Sigmoid colon (tissue), 7 donors: ENCODE results near the gene VDR. TPM values are rescaled to one million over a fixed set of nuclear protein-coding genes. Genes with fewer than 3 reads are reported as not detected.

ENCODE experiments used
- DNase-seq: peaks from one replicate; pipeline ENCODE4 v3.0.0-alpha.2; 2019
- H3K27ac ChIP-seq, 4 donors: fragments of 200-600 bp; sonication (generic); one replicate each; pipeline ENCODE4 v1.5.1; 2016 to 2019; ENCODE audit warnings: mild to moderate bottlenecking in 1 of 4
- H3K27me3 ChIP-seq, 3 donors: fragments of 200-600 bp; sonication (generic); one replicate each; pipeline ENCODE4 v1.5.1; 2019; ENCODE audit warnings: mild to moderate bottlenecking in 1 of 3
- H3K36me3 ChIP-seq, 4 donors: fragments of 200-600 bp; sonication (generic); one replicate each; pipeline ENCODE4 v1.5.1; 2016 to 2019
- H3K4me1 ChIP-seq, 4 donors: fragments of 200-600 bp; sonication (generic); one replicate each; pipeline ENCODE4 v1.5.1; 2017 to 2019
- H3K4me3 ChIP-seq, 4 donors: fragments of 200-600 bp; sonication (generic); one replicate each; pipeline ENCODE4 v1.5.1; 2017 to 2019; ENCODE audit warnings: mild to moderate bottlenecking in 2 of 4, moderate library complexity in 1 of 4
- H3K9me3 ChIP-seq, 4 donors: fragments of 200-600 bp in 3 of 4; sonication (generic) in 3 of 4; one replicate each; pipeline versions ENCODE4 v1.5.1 to v1.6.1; 2013 to 2019
- CTCF ChIP-seq, 4 experiments: fragments of 450-650 bp in 3 of 4; fragments of 200-600 bp in 1 of 4; IDR thresholded peaks; one replicate each; pipeline ENCODE4 v1.5.1; 2016 to 2019; ENCODE audit warnings: antibody characterized with exemption in 4 of 4, mild to moderate bottlenecking in 3 of 4, moderate library complexity in 2 of 4
- EP300 ChIP-seq, 4 donors: sonication (generic); formaldehyde crosslinking; IDR thresholded peaks; one replicate each; pipeline ENCODE4 v1.6.1; 2017; ENCODE audit warnings: antibody characterized with exemption in 4 of 4
- POLR2A ChIP-seq, 2 donors: fragments of 450-650 bp; IDR thresholded peaks; one replicate each; pipeline ENCODE4 v1.6.1; 2016; ENCODE audit warnings: antibody characterized with exemption in 2 of 2, mild to moderate bottlenecking in 2 of 2, moderate library complexity in 2 of 2
- POLR2AphosphoS5 ChIP-seq, 4 donors: sonication (generic); formaldehyde crosslinking; IDR thresholded peaks; one replicate each; pipeline ENCODE4 v1.6.1; 2017; ENCODE audit warnings: antibody characterized with exemption in 4 of 4
- WGBS, 2 donors: extraction: QIAGEN DNeasy Blood & Tissue Kit; methylation state at CpG; one replicate each; pipeline ENCODE4 v1.1.7; 2013; 5-methylcytosine and 5-hydroxymethylcytosine counted together
- intact Hi-C: fragments of 100-400 bp; cut with DNase I; formaldehyde crosslinking; loops from one replicate; pipeline ENCODE4 v1.15.1; 2023
- polyA plus RNA-seq, 3 donors: library from polyadenylated mRNA; stranded (reverse); fragments of 200-250 nt; gene quantifications; one replicate each; pipeline ENCODE4 v1.2.3, GENCODE V29; 2013
- total RNA-seq, 4 donors: library from RNA; depleted of rRNA; stranded (reverse); fragments of >200 nt; gene quantifications; one replicate each; pipeline ENCODE4 v1.1.0, GENCODE V29; 2016
- donor health status: healthy with polysubstance abuse.
- donor health status: Bipolar disorder and iron deficiency.
- donor health status: healthy.

The VDR gene
- total and polyA plus RNA-seq, 7 donors, result 0.71 to 69.1 (median 2.5) TPM

GRCh38 chr12:47886510-47887240 lies 18.1 kb downstream of the VDR start:
- Histone ChIP-seq H3K9me3 (no peaks in the 10 kb centered on the region), H3K36me3 (no peaks in the 10 kb centered on the region), H3K4me1 (no peaks in the 10 kb centered on the region), H3K27ac (no peak overlapping the region), H3K4me3 (no peak overlapping the region), H3K27me3 (no peaks in the 10 kb centered on the region)
- 84 to 87% methylated on average over 13 of the region's 13 CpGs for WGBS, 2 donors
- TF ChIP-seq POLR2A (IDR thresholded peaks at IDR 0.05), result no peak
- no peak for TF ChIP-seq POLR2AphosphoS5 (IDR thresholded peaks at IDR 0.05)
- TF ChIP-seq EP300 (IDR thresholded peaks at IDR 0.05), result no peak
- no peak for TF ChIP-seq CTCF (IDR thresholded peaks at IDR 0.05)
- DNase-seq, result no peak
- intact Hi-C loops, result no loop called here

GRCh38 chr12:47885566-47885965 lies 19.2 kb downstream of the VDR start:
- 89 to 92% methylated on average over 2 of the region's 2 CpGs for WGBS, 2 donors
- DNase-seq, result no peak
- Histone ChIP-seq H3K4me1 (no peaks in the 10 kb centered on the region), H3K36me3 (no peaks in the 10 kb centered on the region), H3K27ac (no peak overlapping the region), H3K27me3 (no peaks in the 10 kb centered on the region), H3K9me3 (no peaks in the 10 kb centered on the region), H3K4me3 (no peak overlapping the region)
- intact Hi-C loops, result no loop called here
- TF ChIP-seq POLR2A (IDR thresholded peaks at IDR 0.05) (no peak), EP300 (IDR thresholded peaks at IDR 0.05) (no peak), POLR2AphosphoS5 (IDR thresholded peaks at IDR 0.05) (no peak), CTCF (IDR thresholded peaks at IDR 0.05) (no peak)

- no peak for DNase-seq
- Histone ChIP-seq H3K27ac (no peak overlapping the region), H3K4me3 (no peak overlapping the region), H3K4me1 (no peaks in the 10 kb centered on the region), H3K9me3 (no peaks in the 10 kb centered on the region), H3K36me3 (no peaks in the 10 kb centered on the region), H3K27me3 (no peaks in the 10 kb centered on the region)
- TF ChIP-seq EP300 (IDR thresholded peaks at IDR 0.05) (no peak), CTCF (IDR thresholded peaks at IDR 0.05) (no peak), POLR2A (IDR thresholded peaks at IDR 0.05) (no peak), POLR2AphosphoS5 (IDR thresholded peaks at IDR 0.05) (no peak)
- intact Hi-C loops, result no loop called here
- WGBS, 2 donors, result 67 to 69% methylated on average over 10 of the region's 10 CpGs
These were observed 19.7 kb downstream of the VDR start for GRCh38 chr12:47885012-47885501.

GRCh38 chr12:47884501-47884900 lies 20.3 kb downstream of the VDR start:
- Histone ChIP-seq H3K4me1 (no peaks in the 10 kb centered on the region), H3K36me3 (no peaks in the 10 kb centered on the region), H3K27ac (no peak overlapping the region), H3K9me3 (no peaks in the 10 kb centered on the region), H3K27me3 (no peaks in the 10 kb centered on the region), H3K4me3 (no peak overlapping the region)
- intact Hi-C loops, result no loop called here
- DNase-seq, result no peak
- 75 to 77% methylated on average over 3 of the region's 3 CpGs for WGBS, 2 donors
- no peak for TF ChIP-seq POLR2A (IDR thresholded peaks at IDR 0.05)
- TF ChIP-seq EP300 (IDR thresholded peaks at IDR 0.05), result no peak
- TF ChIP-seq POLR2AphosphoS5 (IDR thresholded peaks at IDR 0.05), result no peak
- TF ChIP-seq CTCF (IDR thresholded peaks at IDR 0.05), result no peak
